ENCODE measurements around the gene CDC14B.

CDC14B gene

DNA sequence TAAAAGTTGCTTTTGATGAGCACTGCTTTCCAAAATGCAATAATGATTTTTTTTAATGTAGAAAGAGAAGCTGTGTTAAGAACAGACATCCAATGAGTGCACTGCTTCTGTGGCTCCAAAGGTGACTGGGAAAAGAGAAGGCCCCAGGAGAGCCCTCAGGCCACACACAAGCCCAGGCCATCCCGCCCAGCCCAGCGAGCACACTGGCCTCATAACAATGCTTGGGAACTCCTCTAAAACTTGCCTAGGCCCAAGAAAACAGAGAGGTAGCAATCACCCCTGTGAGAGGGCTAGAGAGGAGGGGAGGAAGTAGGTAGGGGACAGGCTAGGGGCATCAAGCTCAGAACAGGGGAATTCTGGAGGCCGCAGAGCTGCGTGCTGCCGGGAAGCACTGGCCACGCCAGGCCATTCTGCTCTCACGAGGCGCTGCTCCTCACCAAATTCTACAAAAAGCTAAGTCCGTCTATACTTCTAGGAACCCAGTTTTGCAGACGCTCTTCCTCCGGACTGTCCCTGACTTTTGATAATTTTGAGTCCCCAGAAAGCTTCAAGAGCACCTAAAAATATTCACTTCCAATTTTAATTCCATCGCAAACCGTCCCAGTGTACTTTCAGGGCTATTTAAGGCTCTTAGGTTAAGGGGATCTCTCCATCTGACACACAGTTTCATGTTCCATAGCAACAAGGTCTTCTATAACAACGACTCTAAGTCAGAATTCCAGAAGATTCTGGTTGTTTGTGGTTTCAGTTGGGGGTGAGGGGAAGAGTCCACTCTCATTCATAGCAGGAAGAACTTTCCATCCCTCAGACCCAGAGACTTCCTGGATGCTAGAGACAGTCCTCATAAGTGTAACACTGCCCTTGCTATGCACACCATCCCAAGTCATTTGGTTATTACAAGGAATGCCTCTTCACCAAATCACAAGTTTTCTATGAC, 118.7 kb downstream of the CDC14B start:
- no peak for DNase-seq

DNA sequence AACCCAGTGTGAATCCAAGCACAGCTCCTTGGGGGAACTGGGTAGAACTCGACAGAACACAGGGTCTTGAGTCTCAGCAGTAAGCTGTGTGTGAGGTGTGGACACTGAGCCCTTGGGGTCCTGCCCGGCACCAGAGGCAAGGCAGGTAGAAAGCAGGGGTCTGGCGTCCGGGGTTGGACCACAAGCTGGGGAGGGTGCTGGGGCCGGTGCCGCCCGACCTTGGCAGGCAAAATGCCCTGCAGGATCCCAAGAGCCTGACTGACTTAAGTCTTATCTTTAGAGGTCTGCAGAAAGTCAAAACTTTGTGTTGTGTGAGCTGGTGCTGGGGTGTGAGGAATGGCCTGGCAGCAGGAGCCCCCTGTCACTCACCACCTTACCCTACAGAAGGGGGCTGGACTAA, 120.4 kb downstream of the CDC14B start:
- DNase-seq: no peak

DNA sequence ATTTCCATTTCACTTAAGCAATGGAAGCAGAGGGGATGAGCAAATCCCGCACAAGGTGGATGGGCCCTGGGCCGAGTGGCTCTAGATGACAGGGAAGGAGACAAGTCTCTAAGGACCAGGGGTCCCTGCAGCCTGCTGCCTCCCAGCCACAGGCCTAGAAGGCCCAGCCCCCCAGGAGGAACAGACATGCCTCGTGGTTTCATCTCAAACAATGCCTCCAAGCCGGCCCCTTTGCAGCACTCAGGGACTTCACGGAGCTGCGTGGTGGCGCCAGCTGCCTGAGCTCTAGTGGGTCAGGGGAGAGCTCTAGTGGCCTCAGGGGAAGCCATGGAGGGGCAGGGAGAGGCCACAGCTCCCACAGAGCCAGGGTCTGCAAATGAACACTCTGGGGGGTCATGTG, 120.8 kb downstream of the CDC14B start:
- DNase-seq: no peak

- DNase-seq: no peak
Measured at GRCh38 chr9:96497117-96497399, 122.6 kb downstream of the CDC14B start.

GRCh38 chr9:96496368-96497116, 123.1 kb downstream of the CDC14B start:
- no peak for DNase-seq

DNA sequence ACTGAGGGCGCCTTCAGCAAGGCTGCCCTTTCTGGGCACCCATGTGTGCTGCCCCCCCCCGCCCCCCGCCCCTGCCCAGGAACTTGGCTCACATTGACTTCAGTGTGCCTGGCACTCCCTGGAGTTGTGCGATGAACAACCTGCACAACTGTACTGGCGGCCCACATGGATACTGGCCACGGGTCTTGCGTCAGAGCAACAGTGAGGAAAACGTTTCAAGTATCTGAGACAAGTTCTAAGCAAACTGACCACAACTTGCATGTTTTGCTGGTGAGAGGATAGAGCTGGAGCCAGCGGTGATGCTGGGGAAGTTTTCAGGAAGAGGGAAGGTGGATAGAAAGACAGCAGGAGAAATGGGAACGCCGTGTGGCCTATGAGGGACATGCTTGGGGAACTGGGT, 124.3 kb downstream of the CDC14B start:
- DNase-seq: no peak

GRCh38 chr9:96494215-96494800, 125.3 kb downstream of the CDC14B start:
- no peak for DNase-seq

DNA sequence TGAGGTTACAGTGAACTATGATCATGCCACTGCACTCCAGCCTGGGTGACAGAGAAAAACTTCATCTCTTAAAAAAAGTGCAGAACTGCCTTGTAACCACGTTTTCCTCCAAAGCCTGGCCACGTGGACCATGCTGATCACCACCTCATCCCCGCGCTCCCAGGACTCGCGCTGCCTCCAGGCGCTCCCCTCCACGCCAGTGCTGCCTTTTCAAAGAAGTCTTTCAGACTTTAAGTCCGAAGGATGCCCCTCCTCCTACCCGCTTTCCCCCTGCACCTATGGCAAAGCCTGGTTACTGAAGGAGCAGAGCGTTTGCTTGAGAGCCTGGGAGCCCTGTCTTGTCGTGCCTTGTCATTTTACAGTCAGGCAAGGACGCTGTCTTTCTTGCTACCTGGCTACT, 125.9 kb downstream of the CDC14B start:
- DNase-seq: no peak

- no peak for DNase-seq
Measured at GRCh38 chr9:96492993-96493531, 126.6 kb downstream of the CDC14B start.

- no peak for DNase-seq
Measured at GRCh38 chr9:96491880-96492525, 127.6 kb downstream of the CDC14B start.

- no peak for DNase-seq
Measured at GRCh38 chr9:96491079-96491879, 128.4 kb downstream of the CDC14B start.

- DNase-seq: no peak
Measured at GRCh38 chr9:96490534-96491078, 129.0 kb downstream of the CDC14B start.

GRCh38 chr9:96489482-96489979, 130.1 kb downstream of the CDC14B start:
- DNase-seq: no peak

GRCh38 chr9:96487949-96488348, 131.7 kb downstream of the CDC14B start:
- peak; percentile 47 for DNase-seq

DNA sequence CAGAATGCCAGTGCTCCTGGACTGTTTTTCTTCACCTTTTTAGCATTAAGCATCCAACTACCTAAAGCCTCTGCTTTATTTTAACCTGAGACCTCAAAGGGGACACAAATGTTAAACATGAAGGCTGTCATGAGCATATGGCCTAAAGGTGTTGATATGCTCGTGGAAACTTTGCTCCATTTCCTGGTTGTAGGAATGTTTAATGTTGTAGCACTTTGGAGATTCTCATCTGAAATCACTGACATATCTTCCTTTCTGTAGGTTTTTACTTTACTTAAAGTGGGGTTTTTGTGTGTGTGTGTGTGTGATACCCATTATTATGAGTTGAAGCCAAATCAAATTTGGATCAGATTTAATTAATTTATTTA, 132.6 kb downstream of the CDC14B start:
- DNase-seq: no peak

GRCh38 chr9:96486386-96487028, 133.1 kb downstream of the CDC14B start:
- peak; percentile 65 for DNase-seq

DNA sequence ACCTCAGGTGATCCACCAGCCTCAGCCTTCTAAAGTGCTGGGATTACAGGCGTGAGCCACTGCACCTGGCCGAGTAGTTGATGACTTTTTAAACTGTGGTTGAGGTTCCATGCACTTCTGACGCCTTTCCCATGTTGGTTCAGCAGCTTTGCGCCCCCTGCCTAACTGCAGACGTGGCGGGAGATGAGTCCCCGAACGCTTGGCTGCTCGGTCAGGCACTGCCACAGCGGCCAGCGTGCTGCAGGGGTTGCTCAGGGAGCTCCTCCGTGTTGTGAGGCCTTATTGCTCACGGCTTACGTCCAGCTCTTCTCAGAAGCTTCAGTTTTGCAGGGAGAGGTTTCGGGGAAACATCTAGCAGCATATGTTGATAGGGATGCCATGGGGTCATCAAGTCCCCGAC, 134.4 kb downstream of the CDC14B start:
- no peak for DNase-seq

DNA sequence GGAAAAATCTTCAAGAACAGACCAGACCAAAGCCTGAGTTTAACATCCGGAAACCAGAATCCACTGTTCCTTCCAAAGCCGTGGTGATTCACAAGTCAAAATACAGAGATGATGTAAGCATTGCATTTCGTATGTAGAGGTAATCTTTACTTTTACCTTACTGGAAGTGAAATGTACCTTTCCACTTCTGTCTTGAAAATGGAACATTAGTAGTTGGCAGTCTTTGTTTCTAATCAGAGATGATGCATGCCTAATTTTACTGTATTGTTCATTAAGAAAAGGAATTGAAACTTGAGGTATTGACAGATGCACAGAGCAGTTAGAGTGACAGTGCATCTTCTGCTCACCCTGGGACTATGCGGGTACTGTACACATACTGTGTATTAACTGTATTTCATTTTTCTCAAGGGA, 135.1 kb downstream of the CDC14B start:
- DNase-seq: no peak

- DNase-seq: no peak
Measured at GRCh38 chr9:96483733-96484390, 135.8 kb downstream of the CDC14B start.

DNA sequence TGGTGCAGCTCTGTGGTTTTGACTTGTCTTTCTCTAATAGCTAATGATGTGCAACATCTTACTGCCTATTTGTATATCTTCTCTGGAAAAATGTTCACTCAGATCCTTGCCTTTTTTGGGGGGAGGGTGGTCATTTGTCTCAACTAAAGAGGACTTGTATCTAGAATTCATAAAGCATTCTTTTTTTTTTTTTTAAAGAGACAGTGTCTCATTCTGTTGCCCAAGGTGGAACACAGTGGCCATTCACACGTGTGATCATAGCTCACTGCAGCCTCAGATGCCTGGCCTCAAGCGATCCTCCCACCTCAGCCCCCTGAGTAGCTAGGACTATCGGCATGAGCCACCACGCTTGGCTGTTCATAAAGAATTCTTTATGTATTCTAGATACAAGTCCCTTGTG, 136.4 kb downstream of the CDC14B start:
- DNase-seq: no peak

GRCh38 chr9:96482476-96482875, 137.2 kb downstream of the CDC14B start:
- no peak for DNase-seq

Data from femur (tissue), 1 donor.